ENCODE data around the gene SUMO3. TPM values are rescaled to one million over a fixed set of nuclear protein-coding genes. Genes with fewer than 3 reads are reported as not detected.

The SUMO3 gene
- total RNA-seq, 1 experiment from 2014 or later: 81.7 TPM

- TF ChIP-seq GABPB1 (CRISPR knock-in tag; IDR thresholded peaks at IDR 0.05) (no peak), ATF3 (CRISPR knock-in tag; conservative IDR thresholded peaks at IDR 0.05) (no peak), ZNF317 (CRISPR knock-in tag; IDR thresholded peaks at IDR 0.05; ENCODE audit: borderline replicate concordance, low read depth) (no peak), ZNF138 (CRISPR knock-in tag; conservative IDR thresholded peaks at IDR 0.05) (no peak), SOX15 (CRISPR knock-in tag; IDR thresholded peaks at IDR 0.05) (no peak), ZNF121 (CRISPR knock-in tag; IDR thresholded peaks at IDR 0.05) (no peak), NFE2L1 (CRISPR knock-in tag; IDR thresholded peaks at IDR 0.05) (no peak), TEAD4 (CRISPR knock-in tag; IDR thresholded peaks at IDR 0.05) (no peak), RELA (CRISPR knock-in tag; IDR thresholded peaks at IDR 0.05; ENCODE audit: borderline replicate concordance) (no peak)
- TF ChIP-seq, protein P1, sequence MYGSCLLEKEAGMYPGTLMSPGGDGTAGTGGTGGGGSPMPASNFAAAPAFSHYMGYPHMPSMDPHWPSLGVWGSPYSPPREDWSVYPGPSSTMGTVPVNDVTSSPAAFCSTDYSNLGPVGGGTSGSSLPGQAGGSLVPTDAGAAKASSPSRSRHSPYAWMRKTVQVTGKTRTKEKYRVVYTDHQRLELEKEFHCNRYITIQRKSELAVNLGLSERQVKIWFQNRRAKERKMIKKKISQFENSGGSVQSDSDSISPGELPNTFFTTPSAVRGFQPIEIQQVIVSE (CRISPR knock-in tag; IDR thresholded peaks at IDR 0.05; ENCODE audit: borderline replicate concordance): no peak
- TF ChIP-seq, protein P2, sequence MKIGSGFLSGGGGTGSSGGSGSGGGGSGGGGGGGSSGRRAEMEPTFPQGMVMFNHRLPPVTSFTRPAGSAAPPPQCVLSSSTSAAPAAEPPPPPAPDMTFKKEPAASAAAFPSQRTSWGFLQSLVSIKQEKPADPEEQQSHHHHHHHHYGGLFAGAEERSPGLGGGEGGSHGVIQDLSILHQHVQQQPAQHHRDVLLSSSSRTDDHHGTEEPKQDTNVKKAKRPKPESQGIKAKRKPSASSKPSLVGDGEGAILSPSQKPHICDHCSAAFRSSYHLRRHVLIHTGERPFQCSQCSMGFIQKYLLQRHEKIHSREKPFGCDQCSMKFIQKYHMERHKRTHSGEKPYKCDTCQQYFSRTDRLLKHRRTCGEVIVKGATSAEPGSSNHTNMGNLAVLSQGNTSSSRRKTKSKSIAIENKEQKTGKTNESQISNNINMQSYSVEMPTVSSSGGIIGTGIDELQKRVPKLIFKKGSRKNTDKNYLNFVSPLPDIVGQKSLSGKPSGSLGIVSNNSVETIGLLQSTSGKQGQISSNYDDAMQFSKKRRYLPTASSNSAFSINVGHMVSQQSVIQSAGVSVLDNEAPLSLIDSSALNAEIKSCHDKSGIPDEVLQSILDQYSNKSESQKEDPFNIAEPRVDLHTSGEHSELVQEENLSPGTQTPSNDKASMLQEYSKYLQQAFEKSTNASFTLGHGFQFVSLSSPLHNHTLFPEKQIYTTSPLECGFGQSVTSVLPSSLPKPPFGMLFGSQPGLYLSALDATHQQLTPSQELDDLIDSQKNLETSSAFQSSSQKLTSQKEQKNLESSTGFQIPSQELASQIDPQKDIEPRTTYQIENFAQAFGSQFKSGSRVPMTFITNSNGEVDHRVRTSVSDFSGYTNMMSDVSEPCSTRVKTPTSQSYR (CRISPR knock-in tag; IDR thresholded peaks at IDR 0.05): no peak
Measured at GRCh38 chr21:44805226-44805625, 12.6 kb downstream of the SUMO3 start (continued).

GRCh38 chr21:44804762-44805161, 13.1 kb downstream of the SUMO3 start:
- H3K27ac Mint-ChIP-seq: no peak overlapping the region
- ChIA-PET CTCF (interaction anchor here (0.7 to 1.8 kb wide), 2 partner anchors 11 to 127 kb away, joined by 5 to 8 read pairs; no protein-coding TSS in a partner anchor), POLR2A (no interaction called here)
- ATAC-seq (no peak), DNase-seq (ENCODE audit: low spot score) (no peak)
- H3K4me3 Mint-ChIP-seq: no peak overlapping the region
- TF ChIP-seq TP53 (CRISPR knock-in tag; IDR thresholded peaks at IDR 0.05) (no peak), SMAD3 (CRISPR knock-in tag; IDR thresholded peaks at IDR 0.05; ENCODE audit: borderline replicate concordance) (no peak), ZNF317 (CRISPR knock-in tag; IDR thresholded peaks at IDR 0.05; ENCODE audit: borderline replicate concordance, low read depth) (no peak)
- TF ChIP-seq, protein P2 (CRISPR knock-in tag; IDR thresholded peaks at IDR 0.05): no peak
- TF ChIP-seq, protein P3, sequence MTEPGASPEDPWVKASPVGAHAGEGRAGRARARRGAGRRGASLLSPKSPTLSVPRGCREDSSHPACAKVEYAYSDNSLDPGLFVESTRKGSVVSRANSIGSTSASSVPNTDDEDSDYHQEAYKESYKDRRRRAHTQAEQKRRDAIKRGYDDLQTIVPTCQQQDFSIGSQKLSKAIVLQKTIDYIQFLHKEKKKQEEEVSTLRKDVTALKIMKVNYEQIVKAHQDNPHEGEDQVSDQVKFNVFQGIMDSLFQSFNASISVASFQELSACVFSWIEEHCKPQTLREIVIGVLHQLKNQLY (CRISPR knock-in tag; IDR thresholded peaks at IDR 0.05): no peak
- peaks cover 42% of the 10 kb centered on the region for H3K36me3 Mint-ChIP-seq
- peaks cover 22% of the 10 kb centered on the region for H3K4me1 Mint-ChIP-seq
- H3K27me3 Mint-ChIP-seq (ENCODE audit: low read depth): no peaks in the 10 kb centered on the region
- H3K9me3 Mint-ChIP-seq: no peaks in the 10 kb centered on the region

DNA sequence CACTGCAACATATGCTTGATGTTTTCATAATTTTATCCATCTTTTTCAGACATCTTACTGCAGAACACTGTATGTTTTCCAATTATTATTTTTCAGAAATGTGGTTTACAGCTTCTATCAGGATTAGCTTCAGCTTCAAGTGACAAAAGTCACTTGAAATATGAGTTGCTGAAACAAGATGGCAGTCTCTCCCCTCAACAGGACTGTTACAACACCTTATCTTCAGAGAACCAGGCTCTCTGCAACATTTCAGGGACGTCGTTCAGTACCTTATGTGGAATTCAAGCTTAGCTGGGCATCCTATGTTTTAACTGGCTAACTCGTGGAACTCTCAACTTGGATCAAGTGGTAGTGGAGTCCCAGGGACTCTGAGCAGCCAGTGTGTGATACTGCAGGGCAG, 14.2 kb downstream of the SUMO3 start:
- Mint-ChIP-seq H3K9me3 (no peaks in the 10 kb centered on the region), H3K4me1 (peaks cover 25% of the 10 kb centered on the region), H3K4me3 (no peak overlapping the region), H3K27me3 (ENCODE audit: low read depth) (no peaks in the 10 kb centered on the region), H3K27ac (peak overlapping the region; percentile 70; the same call in 1 of the 2 replicates), H3K36me3 (peaks cover 44% of the 10 kb centered on the region)
- ChIA-PET POLR2A (no interaction called here), CTCF (interaction anchor here (1.8 kb wide), 1 partner anchor 10 kb away, joined by 8 read pairs; no protein-coding TSS in a partner anchor)
- ATAC-seq (no peak), DNase-seq (ENCODE audit: low spot score) (no peak)
- no peak for TF ChIP-seq IRF1 (CRISPR knock-in tag; IDR thresholded peaks at IDR 0.05)
- TF ChIP-seq MAX (CRISPR knock-in tag; IDR thresholded peaks at IDR 0.05): no peak
- no peak for TF ChIP-seq ETV6 (CRISPR knock-in tag; IDR thresholded peaks at IDR 0.05)
- TF ChIP-seq, protein P4, sequence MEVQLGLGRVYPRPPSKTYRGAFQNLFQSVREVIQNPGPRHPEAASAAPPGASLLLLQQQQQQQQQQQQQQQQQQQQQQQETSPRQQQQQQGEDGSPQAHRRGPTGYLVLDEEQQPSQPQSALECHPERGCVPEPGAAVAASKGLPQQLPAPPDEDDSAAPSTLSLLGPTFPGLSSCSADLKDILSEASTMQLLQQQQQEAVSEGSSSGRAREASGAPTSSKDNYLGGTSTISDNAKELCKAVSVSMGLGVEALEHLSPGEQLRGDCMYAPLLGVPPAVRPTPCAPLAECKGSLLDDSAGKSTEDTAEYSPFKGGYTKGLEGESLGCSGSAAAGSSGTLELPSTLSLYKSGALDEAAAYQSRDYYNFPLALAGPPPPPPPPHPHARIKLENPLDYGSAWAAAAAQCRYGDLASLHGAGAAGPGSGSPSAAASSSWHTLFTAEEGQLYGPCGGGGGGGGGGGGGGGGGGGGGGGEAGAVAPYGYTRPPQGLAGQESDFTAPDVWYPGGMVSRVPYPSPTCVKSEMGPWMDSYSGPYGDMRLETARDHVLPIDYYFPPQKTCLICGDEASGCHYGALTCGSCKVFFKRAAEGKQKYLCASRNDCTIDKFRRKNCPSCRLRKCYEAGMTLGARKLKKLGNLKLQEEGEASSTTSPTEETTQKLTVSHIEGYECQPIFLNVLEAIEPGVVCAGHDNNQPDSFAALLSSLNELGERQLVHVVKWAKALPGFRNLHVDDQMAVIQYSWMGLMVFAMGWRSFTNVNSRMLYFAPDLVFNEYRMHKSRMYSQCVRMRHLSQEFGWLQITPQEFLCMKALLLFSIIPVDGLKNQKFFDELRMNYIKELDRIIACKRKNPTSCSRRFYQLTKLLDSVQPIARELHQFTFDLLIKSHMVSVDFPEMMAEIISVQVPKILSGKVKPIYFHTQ (CRISPR knock-in tag; IDR thresholded peaks at IDR 0.05): no peak
- no peak for TF ChIP-seq RELA (CRISPR knock-in tag; IDR thresholded peaks at IDR 0.05; ENCODE audit: borderline replicate concordance)
- no peak for TF ChIP-seq CBFB (CRISPR knock-in tag; IDR thresholded peaks at IDR 0.05; ENCODE audit: low read depth)
- no peak for TF ChIP-seq ATF6 (CRISPR knock-in tag; IDR thresholded peaks at IDR 0.05)
